Stimulated activated CD4-positive, alpha-beta T cell treated with anti-CD3 and anti-CD28 coated beads, Interleukin-4, amount 100 ng/mL, for 4 hours (primary cell): ENCODE results near the gene SLC19A1.

Source experiments
- DNase-seq, 2 experiments: peaks; one replicate each; pipeline ENCODE4 v3.0.0-alpha.2; 2020

SLC19A1 gene

DNA sequence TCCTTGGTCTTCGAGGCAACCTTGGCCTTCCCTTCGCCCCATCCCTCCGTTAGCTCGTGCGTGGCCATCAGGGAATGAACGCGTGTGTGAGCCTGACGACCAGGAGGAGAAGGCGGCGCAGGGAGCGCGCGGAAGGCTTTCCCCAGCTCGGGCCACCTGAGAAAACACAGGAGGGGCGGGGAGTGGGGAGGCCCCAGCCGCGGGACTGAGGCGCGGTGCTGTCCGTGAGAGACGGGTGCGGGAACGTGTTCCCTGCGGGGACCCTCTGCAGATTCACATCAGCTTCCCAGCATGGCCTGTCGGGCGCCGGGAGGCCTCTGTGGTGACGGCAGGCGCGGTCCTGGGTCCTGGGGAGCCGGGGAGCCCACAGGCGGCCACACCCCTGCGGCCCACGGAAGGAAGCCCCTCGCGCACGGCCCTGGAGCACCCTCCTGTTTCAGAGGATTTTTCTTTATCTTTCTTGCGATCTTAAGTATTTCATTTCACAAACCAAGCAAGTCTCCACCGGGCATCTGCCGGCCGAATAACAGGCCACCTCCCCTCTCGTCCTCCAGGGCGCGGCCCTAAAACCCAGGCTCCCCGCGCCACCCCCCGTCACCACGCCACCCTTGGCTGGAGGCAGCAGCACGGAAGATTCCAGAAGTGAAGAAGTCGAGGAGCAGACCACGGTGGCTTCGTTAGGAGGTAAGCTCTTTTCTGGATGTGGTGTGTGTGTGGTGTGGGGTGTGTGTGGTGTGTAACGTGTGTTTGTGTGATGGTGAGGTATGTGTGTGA is 66.3 kb downstream of the SLC19A1 start:
- DNase-seq = no peak

- no peak for DNase-seq
These were observed 67.1 kb downstream of the SLC19A1 start for GRCh38 chr21:45475004-45475685.

DNA sequence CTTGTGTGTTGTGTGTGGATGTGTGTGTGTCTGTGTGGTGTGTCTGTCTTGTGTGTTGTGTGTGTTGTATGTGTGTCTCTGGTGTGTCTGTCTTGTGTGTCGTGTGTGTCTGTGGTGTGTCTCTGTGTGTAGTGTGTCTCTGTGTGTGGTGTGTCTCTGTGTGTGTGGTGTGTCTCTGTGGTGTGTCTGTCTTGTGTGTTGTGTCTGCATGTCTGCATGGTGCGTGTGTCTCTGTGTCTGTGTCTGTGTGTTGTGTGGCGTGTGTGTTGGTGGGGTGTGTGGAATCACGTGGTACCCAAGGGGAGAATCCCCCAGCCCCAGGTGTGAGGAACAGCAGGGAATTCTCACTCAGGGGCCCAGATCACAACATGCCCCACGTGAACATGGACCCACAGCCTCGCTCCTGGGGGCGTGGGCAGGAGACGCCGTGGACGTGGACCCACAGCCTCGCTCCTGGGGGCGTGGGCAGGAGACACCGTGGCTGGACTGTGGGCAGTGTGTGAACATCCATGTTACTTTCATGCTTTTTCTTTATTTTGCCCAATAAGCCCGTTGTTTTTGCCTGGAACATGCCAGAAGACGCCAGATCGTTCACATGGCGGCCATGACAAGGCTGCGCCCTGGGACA is 67.8 kb downstream of the SLC19A1 start:
- no peak for DNase-seq

DNA sequence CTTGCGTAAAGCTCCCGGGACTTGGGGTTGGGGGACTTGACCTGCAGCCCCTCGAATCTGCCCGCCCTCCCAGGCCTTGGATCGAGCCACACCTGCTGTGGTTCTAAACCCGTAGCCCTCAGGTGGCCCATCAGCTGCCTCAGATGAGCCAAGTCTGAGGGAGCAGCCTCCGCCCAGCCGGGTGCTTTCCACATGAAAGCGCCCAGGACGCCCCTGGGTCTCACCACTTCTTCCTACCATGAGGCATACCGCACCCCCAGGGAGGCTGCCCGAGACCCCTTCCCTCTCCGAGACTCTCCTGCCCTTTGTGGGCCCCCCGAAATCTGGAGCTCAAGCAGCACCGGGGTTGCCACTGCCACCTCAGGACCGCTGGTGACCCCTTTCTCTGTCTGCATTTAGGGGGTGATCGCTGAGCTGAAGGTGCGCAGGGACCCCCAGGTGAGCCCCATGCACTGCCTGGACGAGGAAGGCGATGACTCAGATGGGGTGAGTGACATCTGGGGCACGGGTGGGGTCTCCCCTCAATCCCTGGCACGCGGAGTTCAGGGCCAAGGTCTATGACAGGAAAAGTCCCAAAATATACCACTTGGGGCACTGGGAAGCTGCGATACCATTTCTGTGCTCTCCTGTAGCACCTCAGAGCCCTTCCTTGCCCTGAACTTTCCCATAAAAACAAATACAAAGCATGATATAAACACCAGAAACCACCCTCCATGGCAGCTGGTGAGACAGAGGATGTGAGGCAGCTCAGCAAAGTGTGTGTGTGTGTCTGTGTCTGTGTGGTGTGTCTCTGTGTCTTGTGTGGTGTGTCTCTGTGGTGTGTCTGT is 68.5 kb downstream of the SLC19A1 start:
- no peak for DNase-seq

DNA sequence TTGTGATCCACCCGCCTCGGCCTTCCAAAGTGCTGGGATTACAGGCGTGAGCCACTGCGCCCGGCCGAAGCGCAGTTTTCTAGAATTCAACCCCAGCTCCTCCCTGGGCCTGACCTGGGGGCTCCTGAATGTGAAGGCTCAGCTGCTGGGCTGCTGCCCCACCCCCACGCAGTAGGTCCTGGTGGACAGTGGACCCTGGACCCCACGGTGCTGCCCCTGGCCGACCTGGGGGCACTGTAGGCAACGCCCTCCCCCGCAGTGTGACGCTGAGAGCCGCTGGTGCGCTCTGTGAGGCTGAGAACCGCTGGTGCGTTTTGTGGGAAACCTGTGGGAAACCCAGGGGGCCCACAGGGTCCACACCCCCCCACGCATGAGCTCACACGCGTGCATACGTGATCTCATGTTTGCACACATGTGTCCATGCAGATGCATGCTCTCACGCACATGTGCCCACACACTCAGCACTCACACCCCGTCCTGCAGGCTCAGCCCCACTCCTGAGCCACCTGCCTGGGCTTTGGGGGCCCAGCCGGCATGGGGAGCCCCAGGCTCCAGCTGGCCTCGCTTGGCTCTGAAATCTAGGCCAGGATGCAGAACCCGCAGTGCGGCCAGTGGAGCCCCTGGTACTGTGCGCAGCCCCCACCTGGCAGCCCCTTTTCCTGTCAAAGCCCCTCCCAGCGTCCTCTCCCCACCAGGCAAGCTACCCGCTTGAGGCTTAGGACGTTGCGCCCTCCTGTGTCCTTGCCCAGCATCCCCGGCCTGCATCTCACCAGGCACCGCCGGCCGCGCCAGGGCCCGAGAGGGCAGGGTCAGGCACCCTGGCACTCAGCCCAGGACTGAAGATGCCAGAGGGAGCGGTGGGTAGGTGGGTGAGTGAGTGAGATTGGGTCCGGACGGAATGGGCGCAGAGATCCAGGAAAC is 69.5 kb downstream of the SLC19A1 start:
- DNase-seq = no peak

GRCh38 chr21:45471525-45472221 is 70.6 kb downstream of the SLC19A1 start:
- no peak for DNase-seq

- DNase-seq = peak; percentile 42 to 69
These were observed 71.3 kb downstream of the SLC19A1 start for GRCh38 chr21:45470773-45471524.

GRCh38 chr21:45470087-45470515 is 72.1 kb downstream of the SLC19A1 start:
- DNase-seq = no peak

- no peak for DNase-seq
These were observed 72.8 kb downstream of the SLC19A1 start for GRCh38 chr21:45469273-45470086.

- no peak for DNase-seq
These were observed 73.3 kb downstream of the SLC19A1 start for GRCh38 chr21:45468971-45469272.

DNA sequence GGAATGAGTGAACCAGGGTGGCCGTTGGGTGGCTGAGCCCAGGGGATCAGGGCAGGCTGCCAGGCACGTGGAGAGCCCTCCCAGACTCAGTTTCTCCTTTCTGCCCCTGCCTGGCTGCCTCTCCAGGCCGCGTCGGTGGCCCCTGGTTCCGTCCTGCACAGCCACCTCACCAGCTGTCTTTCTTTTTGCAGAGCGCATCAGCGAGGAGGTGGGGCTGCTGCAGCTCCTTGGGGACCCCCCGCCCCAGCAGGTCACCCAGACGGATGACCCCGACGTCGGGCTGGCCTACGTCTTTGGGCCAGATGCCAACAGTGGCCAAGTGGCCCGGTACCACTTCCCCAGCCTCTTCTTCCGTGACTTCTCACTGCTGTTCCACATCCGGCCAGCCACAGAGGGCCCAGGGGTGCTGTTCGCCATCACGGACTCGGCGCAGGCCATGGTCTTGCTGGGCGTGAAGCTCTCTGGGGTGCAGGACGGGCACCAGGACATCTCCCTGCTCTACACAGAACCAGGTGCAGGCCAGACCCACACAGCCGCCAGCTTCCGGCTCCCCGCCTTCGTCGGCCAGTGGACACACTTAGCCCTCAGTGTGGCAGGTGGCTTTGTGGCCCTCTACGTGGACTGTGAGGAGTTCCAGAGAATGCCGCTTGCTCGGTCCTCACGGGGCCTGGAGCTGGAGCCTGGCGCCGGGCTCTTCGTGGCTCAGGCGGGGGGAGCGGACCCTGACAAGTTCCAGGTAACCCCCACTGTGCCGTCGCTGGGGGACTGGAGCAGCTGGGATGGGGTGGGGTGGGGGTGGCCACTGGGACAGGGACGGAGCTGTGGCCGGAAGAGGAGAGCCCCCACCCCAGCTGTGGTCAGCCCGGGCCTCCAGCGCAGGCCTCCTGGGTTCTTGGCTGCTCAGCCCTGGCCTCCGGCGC is 73.9 kb downstream of the SLC19A1 start:
- DNase-seq = no peak

- no peak for DNase-seq
These were observed 74.9 kb downstream of the SLC19A1 start for GRCh38 chr21:45467221-45467779.

DNA sequence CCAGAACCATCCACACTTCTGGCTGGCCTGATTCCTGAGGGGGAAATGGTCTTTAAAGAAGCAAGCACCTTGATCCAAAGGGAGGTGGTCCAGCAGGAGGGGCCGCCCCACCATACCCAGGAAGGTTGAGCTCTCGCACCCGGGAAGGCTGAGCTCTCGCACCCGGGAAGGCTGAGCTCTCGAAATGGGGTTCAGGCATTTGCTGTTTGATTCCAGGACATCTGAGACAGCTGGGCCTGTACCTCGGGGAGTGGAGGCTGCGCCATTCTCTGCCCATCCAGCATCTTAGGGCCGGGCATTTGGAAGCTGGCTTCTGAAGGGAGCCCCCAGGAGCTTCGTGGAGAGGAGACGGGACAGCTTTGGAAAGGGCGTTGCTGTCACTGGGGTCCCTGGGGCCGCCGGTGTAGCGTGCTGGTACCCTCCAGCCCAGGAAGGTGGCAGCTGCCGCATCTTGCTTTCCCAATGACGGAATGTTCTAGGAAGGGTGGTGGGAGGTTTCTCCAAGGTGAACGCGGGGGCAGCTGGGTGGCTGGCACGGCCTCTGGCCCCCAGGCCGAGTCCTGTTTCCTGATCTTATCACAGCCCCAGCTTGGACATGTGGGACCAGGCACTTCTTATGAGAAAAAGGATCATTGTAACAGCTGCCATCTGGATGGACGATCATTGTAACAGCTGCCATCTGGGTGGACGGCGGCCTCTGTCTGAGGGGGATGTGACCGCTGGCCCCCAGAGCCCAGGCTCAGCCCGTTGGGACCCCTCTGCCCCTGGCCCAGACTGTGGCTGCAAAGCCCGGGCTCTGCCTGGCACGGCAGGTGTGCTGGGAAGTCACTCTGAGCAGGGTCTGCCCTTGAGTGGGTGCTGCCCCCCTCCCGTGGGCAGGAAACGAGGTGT is 75.7 kb downstream of the SLC19A1 start:
- no peak for DNase-seq

DNA sequence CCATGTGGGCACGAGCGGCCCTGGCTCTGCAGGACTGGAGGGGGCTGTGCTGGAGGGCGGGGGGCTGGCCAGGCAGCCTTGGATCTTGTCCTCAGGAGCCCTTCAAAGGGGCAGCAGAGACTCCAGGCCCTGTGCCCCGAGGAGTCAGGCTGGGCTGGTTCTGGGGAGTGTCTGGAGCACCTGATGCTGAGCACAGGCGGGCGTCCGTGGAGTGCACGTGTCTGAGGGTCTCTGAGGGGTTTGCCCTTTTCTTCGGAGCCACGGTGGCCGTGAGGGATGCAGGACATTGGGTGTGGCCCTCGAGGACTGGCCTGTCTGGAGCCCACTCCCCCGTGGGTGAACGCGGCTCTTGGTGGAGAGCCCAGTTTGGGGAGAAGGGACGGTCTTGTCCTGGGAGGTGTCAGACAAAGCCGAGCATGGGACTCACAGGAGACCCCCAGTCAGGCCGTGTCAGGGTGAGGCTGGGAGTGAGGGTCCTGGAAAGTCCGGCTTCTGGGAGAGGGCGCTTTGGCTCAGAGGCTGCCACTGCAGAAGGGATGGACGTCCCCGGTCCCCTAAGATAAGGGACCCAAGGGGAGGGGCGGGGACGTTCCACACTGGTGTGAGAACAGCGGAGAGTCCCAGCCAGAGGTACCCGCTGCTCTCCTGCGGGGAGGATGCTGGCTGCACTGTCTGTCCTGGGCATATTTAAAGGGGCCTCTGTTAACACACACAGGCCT is 76.5 kb downstream of the SLC19A1 start:
- no peak for DNase-seq

GRCh38 chr21:45465105-45465504 is 77.1 kb downstream of the SLC19A1 start:
- DNase-seq = no peak

GRCh38 chr21:45464309-45464708 is 77.9 kb downstream of the SLC19A1 start:
- DNase-seq = no peak

GRCh38 chr21:45463871-45464270 is 78.4 kb downstream of the SLC19A1 start:
- DNase-seq = no peak
